SU-DHL-6 (cell line): ENCODE data around the gene CA12.
"Not testable (repeated sequence)": the region's sequence is repeated elsewhere in the genome, so short reads cannot be mapped to it uniquely, and the experiment has no call there.

Experiments used
- H2AFZ ChIP-seq: fragments of 200-600 bp; sonication (generic); 2 replicates; pipeline ENCODE4 v1.6.1; 2014; ENCODE audit warnings: low read depth, mild to moderate bottlenecking, moderate library complexity, mixed read lengths, antibody characterized with exemption, low read length; ENCODE audit not compliant: severe bottlenecking
- H3F3A ChIP-seq: fragments of 200-600 bp; shearing (Covaris generic); 2 replicates; pipeline ENCODE4 v1.6.0; 2016; ENCODE audit warnings: antibody characterized with exemption, mild to moderate bottlenecking; ENCODE audit not compliant: insufficient read depth
- H3K27ac ChIP-seq: fragments of 200-600 bp; sonication (generic); 2 replicates; pipeline ENCODE4 v1.5.1; 2016; ENCODE audit warnings: low read depth, mild to moderate bottlenecking, low read length, moderate library complexity, mixed read lengths
- H3K27me3 ChIP-seq: fragments of 200-600 bp; sonication (generic), shearing (Covaris generic); 2 replicates; pipeline ENCODE4 v1.6.0; 2014; ENCODE audit warnings: mild to moderate bottlenecking, low read length
- H3K36me3 ChIP-seq: fragments of 200-600 bp; sonication (generic); 2 replicates; pipeline ENCODE4 v1.6.1; 2014; ENCODE audit warnings: mild to moderate bottlenecking, low read length, mixed read lengths
- H3K4me2 ChIP-seq: fragments of 300-600, 200-600 bp; shearing (Covaris generic), sonication (generic); 2 replicates; pipeline ENCODE4 v1.6.0; 2014; ENCODE audit warnings: low read length, low read depth, mild to moderate bottlenecking; ENCODE audit not compliant: poor library complexity, severe bottlenecking
- H3K4me3 ChIP-seq: fragments of 200-600 bp; sonication (generic); 2 replicates; pipeline ENCODE4 v1.5.1; 2014; ENCODE audit warnings: antibody characterized with exemption, low read length, mild to moderate bottlenecking, mixed read lengths; ENCODE audit not compliant: insufficient read depth, poor library complexity, severe bottlenecking
- H3K79me2 ChIP-seq: fragments of 200-600 bp; sonication (generic); 2 replicates; pipeline ENCODE4 v1.6.1; 2014; ENCODE audit warnings: mild to moderate bottlenecking, low read length, moderate library complexity; ENCODE audit not compliant: insufficient read depth
- H3K9ac ChIP-seq: fragments of 200-600 bp; sonication (generic); 2 replicates; pipeline ENCODE4 v1.7.0; 2014; ENCODE audit warnings: mild to moderate bottlenecking, low read length
- H3K9me2 ChIP-seq: fragments of 200-600 bp; sonication (generic); replicated peaks from 2 replicates; pipeline ENCODE4 v1.6.1; 2014; ENCODE audit warnings: low read length; ENCODE audit not compliant: insufficient read depth
- H3K9me3 ChIP-seq: fragments of 200-600 bp; sonication (generic); 2 replicates; pipeline ENCODE4 v1.6.1; 2014; ENCODE audit warnings: low read length, mixed read lengths; ENCODE audit not compliant: insufficient read depth
- H4K20me1 ChIP-seq: fragments of 200-600 bp; sonication (generic); 2 replicates; pipeline ENCODE4 v1.6.1; 2014; ENCODE audit warnings: low read depth, mild to moderate bottlenecking, antibody characterized with exemption, low read length, moderate library complexity, mixed read lengths
- EZH2phosphoT487 ChIP-seq: fragments of 200-600 bp; sonication (generic), shearing (Covaris generic); conservative IDR thresholded peaks from 2 replicates; pipeline ENCODE4 v1.6.1; 2018; ENCODE audit warnings: mild to moderate bottlenecking, antibody characterized with exemption, low read length, moderate library complexity, mixed read lengths
- TF ChIP-seq, protein P1 (sequence below): fragments of 200-600 bp; sonication (generic); IDR thresholded peaks from one replicate; pipeline ENCODE4 v1.5.1; 2017; ENCODE audit warnings: antibody characterized with exemption, mild to moderate bottlenecking, low read length, moderate library complexity; ENCODE audit not compliant: insufficient read depth, poor library complexity, severe bottlenecking

CA12 gene

DNA sequence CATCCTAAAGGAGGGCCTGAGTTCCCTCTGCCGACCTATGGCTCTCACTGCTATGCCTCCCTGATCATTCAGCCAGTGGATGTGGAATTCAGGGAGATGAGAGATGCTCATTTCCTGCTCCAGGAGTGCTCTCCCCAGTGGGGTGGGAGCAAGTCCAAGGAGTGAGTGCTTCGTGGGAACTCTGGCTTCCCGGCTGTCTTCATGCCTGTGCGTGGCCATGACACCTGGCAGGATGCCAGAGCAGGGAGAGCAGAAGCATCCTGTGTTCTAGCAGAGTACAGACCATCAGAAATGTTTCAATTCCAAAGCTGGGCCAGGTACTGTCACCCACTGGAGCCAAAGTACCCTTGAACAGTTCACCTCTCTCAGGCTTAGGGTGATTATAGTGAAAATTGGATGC is 59.1 kb downstream of the CA12 start:
- no peak overlapping the region for H2AFZ ChIP-seq
- H3K4me2 ChIP-seq, result no peak overlapping the region
- H4K20me1 ChIP-seq, result no peaks in the 10 kb centered on the region
- H3K9me2 ChIP-seq, result no peaks in the 10 kb centered on the region
- no peaks in the 10 kb centered on the region for H3K27me3 ChIP-seq
- H3K79me2 ChIP-seq, result no peaks in the 10 kb centered on the region
- no peaks in the 10 kb centered on the region for H3F3A ChIP-seq
- no peaks in the 10 kb centered on the region for H3K9me3 ChIP-seq
- no peak overlapping the region for H3K9ac ChIP-seq
- TF ChIP-seq, protein P1, sequence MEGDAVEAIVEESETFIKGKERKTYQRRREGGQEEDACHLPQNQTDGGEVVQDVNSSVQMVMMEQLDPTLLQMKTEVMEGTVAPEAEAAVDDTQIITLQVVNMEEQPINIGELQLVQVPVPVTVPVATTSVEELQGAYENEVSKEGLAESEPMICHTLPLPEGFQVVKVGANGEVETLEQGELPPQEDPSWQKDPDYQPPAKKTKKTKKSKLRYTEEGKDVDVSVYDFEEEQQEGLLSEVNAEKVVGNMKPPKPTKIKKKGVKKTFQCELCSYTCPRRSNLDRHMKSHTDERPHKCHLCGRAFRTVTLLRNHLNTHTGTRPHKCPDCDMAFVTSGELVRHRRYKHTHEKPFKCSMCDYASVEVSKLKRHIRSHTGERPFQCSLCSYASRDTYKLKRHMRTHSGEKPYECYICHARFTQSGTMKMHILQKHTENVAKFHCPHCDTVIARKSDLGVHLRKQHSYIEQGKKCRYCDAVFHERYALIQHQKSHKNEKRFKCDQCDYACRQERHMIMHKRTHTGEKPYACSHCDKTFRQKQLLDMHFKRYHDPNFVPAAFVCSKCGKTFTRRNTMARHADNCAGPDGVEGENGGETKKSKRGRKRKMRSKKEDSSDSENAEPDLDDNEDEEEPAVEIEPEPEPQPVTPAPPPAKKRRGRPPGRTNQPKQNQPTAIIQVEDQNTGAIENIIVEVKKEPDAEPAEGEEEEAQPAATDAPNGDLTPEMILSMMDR, result no peak
- TF ChIP-seq EZH2phosphoT487, result no peak
- H3K4me3 ChIP-seq, result no peak overlapping the region
- H3K36me3 ChIP-seq, result no peaks in the 10 kb centered on the region
- no peak overlapping the region for H3K27ac ChIP-seq

DNA sequence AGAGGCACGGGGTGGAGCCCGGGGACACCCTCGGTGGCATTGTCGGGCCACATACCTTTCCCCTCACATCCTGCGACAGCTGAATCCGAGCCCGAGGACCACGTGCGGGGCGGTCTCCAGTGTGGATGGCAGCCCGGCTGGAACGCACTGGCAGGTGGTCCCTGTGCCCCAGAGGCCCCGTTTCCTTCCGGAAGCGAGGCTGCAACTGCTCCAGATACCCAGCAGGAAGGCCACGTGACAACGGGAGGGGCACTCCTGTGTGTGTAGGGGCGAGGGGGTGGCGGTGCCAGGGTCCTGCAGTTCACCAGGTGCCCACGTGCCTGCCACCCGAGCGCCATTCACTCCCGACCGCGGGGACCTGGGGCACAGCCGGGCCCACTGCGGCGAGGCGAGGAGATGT is 60.2 kb downstream of the CA12 start:
- Histone ChIP-seq H3K36me3 (no peaks in the 10 kb centered on the region), H3K9me2 (no peaks in the 10 kb centered on the region), H3K4me2 (no peak overlapping the region), H3K9ac (no peak overlapping the region), H4K20me1 (no peaks in the 10 kb centered on the region), H3K9me3 (no peaks in the 10 kb centered on the region), H2AFZ (no peak overlapping the region), H3K27me3 (no peaks in the 10 kb centered on the region), H3K27ac (no peak overlapping the region), H3K79me2 (no peaks in the 10 kb centered on the region), H3F3A (no peaks in the 10 kb centered on the region), H3K4me3 (no peak overlapping the region)
- TF ChIP-seq, protein P1, result no peak
- TF ChIP-seq EZH2phosphoT487, result no peak

DNA sequence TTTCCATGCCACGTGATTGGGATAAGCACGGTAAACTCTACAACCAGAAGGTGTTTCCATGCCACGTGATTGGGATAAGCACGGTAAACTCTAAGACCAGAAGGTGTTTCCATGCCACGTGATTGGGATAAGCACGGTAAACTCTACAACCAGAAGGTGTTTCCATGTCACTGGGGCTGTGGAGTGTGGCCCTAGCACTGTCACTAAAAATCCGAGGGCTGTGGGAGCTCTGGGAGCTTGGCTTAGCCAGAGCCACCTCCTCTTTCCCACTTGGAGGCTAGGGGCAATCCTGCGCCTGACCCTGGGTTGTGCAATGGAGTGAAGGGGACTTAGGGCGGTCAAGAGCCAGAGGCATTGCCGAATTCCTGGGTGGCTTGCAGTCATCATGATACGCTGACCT is 60.7 kb downstream of the CA12 start:
- H2AFZ ChIP-seq, H3K4me2 ChIP-seq, H3K9me3 ChIP-seq, H3K27ac ChIP-seq, H3K9me2 ChIP-seq, H3K4me3 ChIP-seq, H3K79me2 ChIP-seq, H3F3A ChIP-seq, H3K9ac ChIP-seq, H3K36me3 ChIP-seq, H3K27me3 ChIP-seq, H4K20me1 ChIP-seq: not testable (repeated sequence)

DNA sequence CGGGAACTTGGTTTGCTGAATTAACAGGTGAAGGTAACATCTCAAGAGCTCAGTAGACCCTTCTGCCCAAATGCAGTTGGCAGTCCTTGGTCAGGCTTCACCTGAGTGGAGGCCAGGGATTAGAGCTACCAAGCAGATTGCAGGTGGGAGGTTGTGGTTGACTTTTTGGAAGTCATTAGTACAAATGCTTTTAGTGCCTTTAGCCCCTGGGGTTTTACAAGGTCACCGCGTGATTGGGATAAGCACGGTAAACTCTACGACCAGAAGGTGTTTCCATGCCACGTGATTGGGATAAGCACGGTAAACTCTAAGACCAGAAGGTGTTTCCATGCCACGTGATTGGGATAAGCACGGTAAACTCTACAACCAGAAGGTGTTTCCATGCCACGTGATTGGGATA is 61.2 kb downstream of the CA12 start:
- H3K9me2 ChIP-seq, H3K9ac ChIP-seq, H3K4me2 ChIP-seq, H3K79me2 ChIP-seq, H2AFZ ChIP-seq, H3K4me3 ChIP-seq, H4K20me1 ChIP-seq, H3F3A ChIP-seq, H3K36me3 ChIP-seq, H3K27me3 ChIP-seq, H3K9me3 ChIP-seq, H3K27ac ChIP-seq: not testable (repeated sequence)
